CD4-positive, alpha-beta T cell (primary cell): ENCODE measurements around the gene PDE10A. TPM values are rescaled to one million over a fixed set of nuclear protein-coding genes. Genes with fewer than 3 reads are reported as not detected.

Experiments
- ATAC-seq: fragments of 200-7000 bp; cut with Tn5 transposase; one replicate; pipeline ENCODE4 v1.10.0; 2022; ENCODE audit warnings: mild to moderate bottlenecking; ENCODE audit not compliant: poor library complexity
- CTCF ChIA-PET: fragments of 350-600 bp; sonication (Branson Sonifier 250); formaldehyde crosslinking; loops from one replicate; lab custom pipeline; 2021; ENCODE audit warnings: antibody characterized with exemption, inconsistent platforms; lab: Charles Lee
- POLR2A ChIA-PET: fragments of 350-600 bp; sonication (Branson Sonifier 250); formaldehyde crosslinking; loops from one replicate; lab custom pipeline; 2021; ENCODE audit warnings: antibody characterized with exemption, inconsistent platforms; lab: Charles Lee
- DNase-seq, 14 experiments: peaks; one replicate each; pipeline ENCODE4 v3.0.0-alpha.2; 2013 to 2020; ENCODE audit warnings: mixed read lengths in 2 of 14
- H3K27ac ChIP-seq, 2 donors: one replicate each; pipeline versions ENCODE4 v1.5.1 to v1.7.0; 2013; ENCODE audit warnings: low read length in 2 of 2, low read depth in 1 of 2, mild to moderate bottlenecking in 1 of 2
- H3K27me3 ChIP-seq, 2 experiments: 1 replicate in 1 of 2; 2 replicates in 1 of 2; pipeline versions ENCODE4 v1.6.1 to v1.7.0; 2013; ENCODE audit warnings: low read length in 2 of 2, control low read depth in 1 of 2, mild to moderate bottlenecking in 1 of 2, moderate library complexity in 1 of 2; ENCODE audit not compliant: insufficient read depth in 2 of 2, control insufficient read depth in 1 of 2
- H3K36me3 ChIP-seq: one replicate; pipeline ENCODE4 v1.6.1; 2013; ENCODE audit warnings: low read length, control low read depth; ENCODE audit not compliant: insufficient read depth
- H3K4me1 ChIP-seq: one replicate; pipeline ENCODE4 v1.6.1; 2013; ENCODE audit warnings: low read length, control low read depth; ENCODE audit not compliant: insufficient read depth
- H3K4me3 ChIP-seq: one replicate; pipeline ENCODE4 v1.5.1; 2013; ENCODE audit warnings: mild to moderate bottlenecking, low read length, moderate library complexity
- H3K9me3 ChIP-seq, 2 experiments: 1 replicate in 1 of 2; 2 replicates in 1 of 2; pipeline versions ENCODE4 v1.6.1 to v1.7.0; 2013; ENCODE audit warnings: low read length in 2 of 2, mild to moderate bottlenecking in 2 of 2, control low read depth in 1 of 2, moderate library complexity in 1 of 2; ENCODE audit not compliant: control insufficient read depth in 1 of 2, insufficient read depth in 1 of 2
- H3K27ac Mint-ChIP-seq: one replicate; pipeline ENCODE4 v1.8.0; 2020; ENCODE audit warnings: mixed read lengths
- H3K27me3 Mint-ChIP-seq: one replicate; pipeline ENCODE4 v1.8.0; 2021; ENCODE audit warnings: mixed read lengths
- H3K36me3 Mint-ChIP-seq: one replicate; pipeline ENCODE4 v1.8.0; 2021; ENCODE audit warnings: low read depth, mixed read lengths
- H3K4me1 Mint-ChIP-seq: one replicate; pipeline ENCODE4 v1.8.0; 2021; ENCODE audit warnings: low read depth, mixed read lengths
- H3K4me3 Mint-ChIP-seq: one replicate; pipeline ENCODE4 v1.8.0; 2020; ENCODE audit warnings: mild to moderate bottlenecking, mixed read lengths
- H3K9me3 Mint-ChIP-seq: one replicate; pipeline ENCODE4 v1.8.0; 2020; ENCODE audit warnings: mixed read lengths
- intact Hi-C, 2 experiments: fragments of 100-400 bp; cut with DNase I in 1 of 2; cut with micrococcal nuclease in 1 of 2; formaldehyde crosslinking; loops; one replicate each; pipeline versions ENCODE4 v1.15.1 to v1.9.0; 2023 to 2025; cut with DNase I, micrococcal nuclease
- total RNA-seq, 174 experiments: library from RNA in 2 of 174; stranded (reverse) in 2 of 174; gene quantifications; one replicate each; pipeline ENCODE4 v1.2.3 and lab custom pipeline; 2021 to 2026
- TF ChIP-seq, protein P1 (sequence below): fragments of 200-600 bp; IDR thresholded peaks from one replicate; pipeline ENCODE4 v1.8.0; 2022; ENCODE audit warnings: antibody characterized with exemption, mild to moderate bottlenecking

PDE10A gene
- total RNA-seq, 2 experiments from 2014 or later = not detected

GRCh38 chr6:165677091-165677490, 14.1 kb upstream of the PDE10A start:
- CTCF ChIA-PET = no interaction called here
- H3K9me3 ChIP-seq = peaks cover 0 to 21% of the 10 kb centered on the region in 2 experiments
- Mint-ChIP-seq H3K27ac (no peak overlapping the region), H3K36me3 (no peaks in the 10 kb centered on the region), H3K9me3 (no peaks in the 10 kb centered on the region), H3K27me3 (no peaks in the 10 kb centered on the region), H3K4me1 (no peaks in the 10 kb centered on the region), H3K4me3 (no peak overlapping the region)
- intact Hi-C loops = no loop called here
- H3K27ac ChIP-seq = no peak overlapping the region
- POLR2A ChIA-PET = no interaction called here
- no peak overlapping the region for H3K4me3 ChIP-seq
- no peaks in the 10 kb centered on the region for H3K36me3 ChIP-seq
- no peaks in the 10 kb centered on the region for H3K4me1 ChIP-seq
- no peaks in the 10 kb centered on the region for H3K27me3 ChIP-seq
- ATAC-seq (no peak), DNase-seq (no peak)
- TF ChIP-seq, protein P1, sequence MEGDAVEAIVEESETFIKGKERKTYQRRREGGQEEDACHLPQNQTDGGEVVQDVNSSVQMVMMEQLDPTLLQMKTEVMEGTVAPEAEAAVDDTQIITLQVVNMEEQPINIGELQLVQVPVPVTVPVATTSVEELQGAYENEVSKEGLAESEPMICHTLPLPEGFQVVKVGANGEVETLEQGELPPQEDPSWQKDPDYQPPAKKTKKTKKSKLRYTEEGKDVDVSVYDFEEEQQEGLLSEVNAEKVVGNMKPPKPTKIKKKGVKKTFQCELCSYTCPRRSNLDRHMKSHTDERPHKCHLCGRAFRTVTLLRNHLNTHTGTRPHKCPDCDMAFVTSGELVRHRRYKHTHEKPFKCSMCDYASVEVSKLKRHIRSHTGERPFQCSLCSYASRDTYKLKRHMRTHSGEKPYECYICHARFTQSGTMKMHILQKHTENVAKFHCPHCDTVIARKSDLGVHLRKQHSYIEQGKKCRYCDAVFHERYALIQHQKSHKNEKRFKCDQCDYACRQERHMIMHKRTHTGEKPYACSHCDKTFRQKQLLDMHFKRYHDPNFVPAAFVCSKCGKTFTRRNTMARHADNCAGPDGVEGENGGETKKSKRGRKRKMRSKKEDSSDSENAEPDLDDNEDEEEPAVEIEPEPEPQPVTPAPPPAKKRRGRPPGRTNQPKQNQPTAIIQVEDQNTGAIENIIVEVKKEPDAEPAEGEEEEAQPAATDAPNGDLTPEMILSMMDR = no peak

- intact Hi-C loops = no loop called here
- Mint-ChIP-seq H3K9me3 (no peaks in the 10 kb centered on the region), H3K4me1 (no peaks in the 10 kb centered on the region), H3K27ac (no peak overlapping the region), H3K27me3 (peaks cover 3% of the 10 kb centered on the region), H3K4me3 (no peak overlapping the region), H3K36me3 (no peaks in the 10 kb centered on the region)
- no peak overlapping the region for H3K4me3 ChIP-seq
- ChIA-PET POLR2A (no interaction called here), CTCF (no interaction called here)
- no peaks in the 10 kb centered on the region for H3K4me1 ChIP-seq
- peaks cover 0 to 21% of the 10 kb centered on the region in 2 experiments for H3K9me3 ChIP-seq
- ATAC-seq (no peak), DNase-seq (no peak)
- no peaks in the 10 kb centered on the region for H3K27me3 ChIP-seq
- H3K36me3 ChIP-seq = no peaks in the 10 kb centered on the region
- TF ChIP-seq, protein P1 = no peak
- H3K27ac ChIP-seq = no peak overlapping the region
Measured at GRCh38 chr6:165676435-165677068, 13.5 kb upstream of the PDE10A start.

GRCh38 chr6:165675120-165675519, 12.1 kb upstream of the PDE10A start:
- Histone ChIP-seq H3K27me3 (no peaks in the 10 kb centered on the region), H3K27ac (no peak overlapping the region), H3K9me3 (peaks cover 0 to 15% of the 10 kb centered on the region in 2 experiments), H3K4me3 (no peak overlapping the region), H3K4me1 (no peaks in the 10 kb centered on the region), H3K36me3 (no peaks in the 10 kb centered on the region)
- TF ChIP-seq, protein P1 = no peak
- CTCF ChIA-PET = no interaction called here
- no peak overlapping the region for H3K4me3 Mint-ChIP-seq
- intact Hi-C loops = no loop called here
- POLR2A ChIA-PET = no interaction called here
- no peak for DNase-seq
- ATAC-seq = no peak
- no peaks in the 10 kb centered on the region for H3K4me1 Mint-ChIP-seq
- peaks cover 10% of the 10 kb centered on the region for H3K27me3 Mint-ChIP-seq
- no peaks in the 10 kb centered on the region for H3K9me3 Mint-ChIP-seq
- no peak overlapping the region for H3K27ac Mint-ChIP-seq
- H3K36me3 Mint-ChIP-seq = no peaks in the 10 kb centered on the region
